Stimulated activated CD8-positive, alpha-beta memory T cell treated with anti-CD3 and anti-CD28 coated beads, Interleukin-7, amount 100 ng/mL, for 48 hours (primary cell): Measurements from ENCODE around the gene HOXB6.

Source experiments
- DNase-seq, 2 donors: peaks; one replicate each; pipeline ENCODE4 v3.0.0-alpha.2; 2020; ENCODE audit warnings: low read depth in 1 of 2; ENCODE audit errors: extremely low read depth in 1 of 2

HOXB6 gene

GRCh38 chr17:48611213-48611612 lies 6.4 kb upstream of the HOXB6 start:
- no peak for DNase-seq

GRCh38 chr17:48610282-48611211 lies 5.8 kb upstream of the HOXB6 start, which contains the start of gene HOXB7:
TSS of gene HOXB7 (minus strand) at chr17:48611017. CDS start at chr17:48610918, 99 bp downstream.
- DNase-seq, result no peak

- DNase-seq, result no peak
Observed at GRCh38 chr17:48609759-48610281, 5.0 kb upstream of the HOXB6 start.

GRCh38 chr17:48609033-48609432 lies 4.2 kb upstream of the HOXB6 start:
- no peak for DNase-seq

- DNase-seq, result no peak
Observed at GRCh38 chr17:48608494-48608834, 3.7 kb upstream of the HOXB6 start.

GRCh38 chr17:48606892-48607614 lies 2.3 kb upstream of the HOXB6 start:
- no peak for DNase-seq

GRCh38 chr17:48605991-48606891 lies 1.5 kb upstream of the HOXB6 start:
- DNase-seq, result no peak

- DNase-seq, result no peak
Observed at GRCh38 chr17:48605409-48605919, 678 bp upstream of the HOXB6 start.

GRCh38 chr17:48603959-48604769 lies 622 bp downstream of the HOXB6 start:
- no peak for DNase-seq

GRCh38 chr17:48601539-48602425 lies 3.0 kb downstream of the HOXB6 start:
- DNase-seq, result no peak

- DNase-seq, result no peak
Observed at GRCh38 chr17:48601207-48601538, 3.6 kb downstream of the HOXB6 start.

GRCh38 chr17:48600244-48601098 lies 4.3 kb downstream of the HOXB6 start:
- DNase-seq, result no peak

GRCh38 chr17:48599354-48599753 lies 5.4 kb downstream of the HOXB6 start:
- no peak for DNase-seq

- DNase-seq, result no peak
Observed at GRCh38 chr17:48598736-48599135, 6.0 kb downstream of the HOXB6 start.

GRCh38 chr17:48597778-48598631 lies 6.8 kb downstream of the HOXB6 start:
- DNase-seq, result no peak

GRCh38 chr17:48597528-48597777 lies 7.3 kb downstream of the HOXB6 start:
- DNase-seq, result no peak
